GM19351 (cell line): Measurements from ENCODE around the gene RBM46.

ENCODE experiments used
- ATAC-seq: cut with Tn5 transposase; IDR thresholded peaks from one replicate; pipeline ENCODE4 v1.9.1; 2021; ENCODE audit warnings: mild to moderate bottlenecking, moderate library complexity; ENCODE audit not compliant: unreplicated experiment

RBM46 gene

GRCh38 chr4:154781126-154781982 lies at the start of gene RBM46:
Gene RBM46 (plus strand): TSS chr4:154781272. CDS start chr4:154796753, 15,481 bp downstream.
- ATAC-seq, result no peak

- ATAC-seq, result no peak
Measured at GRCh38 chr4:154731756-154732155, 49.3 kb upstream of the RBM46 start.

GRCh38 chr4:154732669-154733068 lies 48.4 kb upstream of the RBM46 start:
- ATAC-seq, result no peak

- ATAC-seq, result no peak
Measured at GRCh38 chr4:154736770-154737169, 44.3 kb upstream of the RBM46 start.

GRCh38 chr4:154738426-154738825 lies 42.6 kb upstream of the RBM46 start:
- ATAC-seq, result no peak

GRCh38 chr4:154739111-154739510 lies 42.0 kb upstream of the RBM46 start:
- ATAC-seq, result no peak

- ATAC-seq, result no peak
Measured at GRCh38 chr4:154740462-154740861, 40.6 kb upstream of the RBM46 start.

GRCh38 chr4:154741131-154741665 lies 39.9 kb upstream of the RBM46 start:
- no peak for ATAC-seq

- ATAC-seq, result no peak
Measured at GRCh38 chr4:154741922-154742850, 38.9 kb upstream of the RBM46 start.

- ATAC-seq, result peak; percentile 53
Measured at GRCh38 chr4:154743683-154744340, 37.3 kb upstream of the RBM46 start, which contains the start of gene LRAT. Gene LRAT (plus strand): TSS chr4:154744000. CDS start chr4:154744327, 327 bp downstream.

- ATAC-seq, result no peak
Measured at GRCh38 chr4:154744341-154744926, 36.6 kb upstream of the RBM46 start.

GRCh38 chr4:154757713-154758112 lies 23.4 kb upstream of the RBM46 start:
- ATAC-seq, result no peak

- ATAC-seq, result no peak
Measured at GRCh38 chr4:154760895-154761294, 20.2 kb upstream of the RBM46 start.

GRCh38 chr4:154778264-154778663 lies 2.8 kb upstream of the RBM46 start:
- ATAC-seq, result no peak

GRCh38 chr4:154779362-154779947 lies 1.6 kb upstream of the RBM46 start:
- no peak for ATAC-seq

- ATAC-seq, result no peak
Measured at GRCh38 chr4:154781983-154782293, 866 bp downstream of the RBM46 start.

GRCh38 chr4:154807042-154807630 lies 26.1 kb downstream of the RBM46 start:
- ATAC-seq, result peak; percentile 92

- ATAC-seq, result no peak
Measured at GRCh38 chr4:154818230-154818629, 37.2 kb downstream of the RBM46 start.

- no peak for ATAC-seq
Measured at GRCh38 chr4:154822775-154823174, 41.7 kb downstream of the RBM46 start.

GRCh38 chr4:154836030-154836429 lies 55.0 kb downstream of the RBM46 start:
- no peak for ATAC-seq
